ENCODE measurements around the gene FLYWCH1.

FLYWCH1 gene

GRCh38 chr16:2911638-2912329 lies at the start of gene FLYWCH1:
Gene FLYWCH1, plus strand, starts transcription at chr16:2911931. Its CDS starts 17,755 bp downstream, at chr16:2929686.
- DNase-seq, result peak; percentile 89

- DNase-seq, result no peak
Measured at GRCh38 chr16:2865651-2866050, 46.1 kb upstream of the FLYWCH1 start.

GRCh38 chr16:2866431-2866830 lies 45.3 kb upstream of the FLYWCH1 start:
- DNase-seq, result no peak

- no peak for DNase-seq
Measured at GRCh38 chr16:2867661-2867986, 44.1 kb upstream of the FLYWCH1 start.

GRCh38 chr16:2867987-2868789 lies 43.5 kb upstream of the FLYWCH1 start:
- peak; percentile 87 for DNase-seq

GRCh38 chr16:2871926-2872325 lies 39.8 kb upstream of the FLYWCH1 start:
- DNase-seq, result no peak

- no peak for DNase-seq
Measured at GRCh38 chr16:2874032-2874911, 37.5 kb upstream of the FLYWCH1 start.

- DNase-seq, result no peak
Measured at GRCh38 chr16:2874912-2875362, 36.8 kb upstream of the FLYWCH1 start.

GRCh38 chr16:2879854-2880508 lies 31.8 kb upstream of the FLYWCH1 start:
- DNase-seq, result no peak

GRCh38 chr16:2881783-2882649 lies 29.7 kb upstream of the FLYWCH1 start:
- no peak for DNase-seq

- DNase-seq, result peak; percentile 70
Measured at GRCh38 chr16:2882650-2883457, 28.9 kb upstream of the FLYWCH1 start, which contains the start of gene FLYWCH2. Gene FLYWCH2, plus strand, starts transcription at chr16:2883215. Its CDS starts 13,235 bp downstream, at chr16:2896450.

GRCh38 chr16:2883458-2883908 lies 28.2 kb upstream of the FLYWCH1 start:
- DNase-seq, result no peak

- no peak for DNase-seq
Measured at GRCh38 chr16:2884041-2884451, 27.7 kb upstream of the FLYWCH1 start.

GRCh38 chr16:2894231-2894630 lies 17.5 kb upstream of the FLYWCH1 start:
- DNase-seq, result no peak

GRCh38 chr16:2895813-2896212 lies 15.9 kb upstream of the FLYWCH1 start:
- DNase-seq, result no peak

GRCh38 chr16:2896480-2897010 lies 15.2 kb upstream of the FLYWCH1 start:
- DNase-seq, result no peak

- no peak for DNase-seq
Measured at GRCh38 chr16:2897110-2897509, 14.6 kb upstream of the FLYWCH1 start.

- DNase-seq, result no peak
Measured at GRCh38 chr16:2898831-2899563, 12.7 kb upstream of the FLYWCH1 start.

GRCh38 chr16:2899564-2900072 lies 12.1 kb upstream of the FLYWCH1 start:
- DNase-seq, result no peak

Measured in 8988T (cell line).